GF-D8 (cell line): ENCODE results near the gene EHMT1.
"Not testable (repeated sequence)": the region's sequence is repeated elsewhere in the genome, so short reads cannot be mapped to it uniquely, and the experiment has no call there.

Source experiments
- DNase-seq: peaks from one replicate; lab custom pipeline; 2025; lab: John Stamatoyannopoulos, UW

EHMT1 gene

GRCh38 chr9:137809726-137810450, 191.1 kb downstream of the EHMT1 start:
- not testable (repeated sequence) for DNase-seq

GRCh38 chr9:137811283-137811870, 192.6 kb downstream of the EHMT1 start:
- DNase-seq: no peak

GRCh38 chr9:137812356-137813023, 193.7 kb downstream of the EHMT1 start:
- DNase-seq: no peak

GRCh38 chr9:137813167-137813566, 194.4 kb downstream of the EHMT1 start:
- no peak for DNase-seq

- no peak for DNase-seq
These were observed 195.0 kb downstream of the EHMT1 start for GRCh38 chr9:137813651-137814415.

- DNase-seq: no peak
These were observed 195.6 kb downstream of the EHMT1 start for GRCh38 chr9:137814436-137814835.

GRCh38 chr9:137814841-137815240, 196.0 kb downstream of the EHMT1 start:
- no peak for DNase-seq

- DNase-seq: no peak
These were observed 196.8 kb downstream of the EHMT1 start for GRCh38 chr9:137815256-137816255.

GRCh38 chr9:137816531-137817235, 197.9 kb downstream of the EHMT1 start:
- no peak for DNase-seq

- no peak for DNase-seq
These were observed 198.7 kb downstream of the EHMT1 start for GRCh38 chr9:137817236-137818200.

GRCh38 chr9:137818286-137818685, 199.5 kb downstream of the EHMT1 start:
- DNase-seq: no peak

- DNase-seq: no peak
These were observed 201.5 kb downstream of the EHMT1 start for GRCh38 chr9:137820161-137820855.

GRCh38 chr9:137823986-137824771, 205.4 kb downstream of the EHMT1 start:
- no peak for DNase-seq

- no peak for DNase-seq
These were observed 206.7 kb downstream of the EHMT1 start for GRCh38 chr9:137825324-137825989.

- no peak for DNase-seq
These were observed 209.2 kb downstream of the EHMT1 start for GRCh38 chr9:137827908-137828526.

- DNase-seq: no peak
These were observed 209.9 kb downstream of the EHMT1 start for GRCh38 chr9:137828527-137829259.
